WTC11 (cell line): Measurements from ENCODE around the gene NRG3.

Experiments
- ATF3 ChIP-seq: sonication (generic); formaldehyde crosslinking; conservative IDR thresholded peaks from 2 replicates; pipeline ENCODE4 v1.8.1; 2022; ENCODE audit warnings: mild to moderate bottlenecking, missing genetic modification reagents
- CTCF ChIP-seq: fragments of 200-600 bp; IDR thresholded peaks from 2 replicates; pipeline ENCODE4 v1.8.0; 2022; ENCODE audit warnings: antibody characterized with exemption
- IRF2 ChIP-seq: sonication (generic); formaldehyde crosslinking; IDR thresholded peaks from 2 replicates; pipeline ENCODE4 v1.8.0; 2022; ENCODE audit warnings: low read depth, missing genetic modification reagents, borderline replicate concordance
- MAX ChIP-seq: sonication (generic); formaldehyde crosslinking; IDR thresholded peaks from 2 replicates; pipeline ENCODE4 v1.8.0; 2022; ENCODE audit warnings: mild to moderate bottlenecking, missing genetic modification reagents
- NR1H2 ChIP-seq: sonication (generic); formaldehyde crosslinking; IDR thresholded peaks from 2 replicates; pipeline ENCODE4 v1.9.0; 2021; ENCODE audit warnings: mild to moderate bottlenecking, moderate library complexity, missing genetic modification reagents
- PRDM15 ChIP-seq: sonication (generic); formaldehyde crosslinking; IDR thresholded peaks from 2 replicates; pipeline ENCODE4 v1.8.0; 2022; ENCODE audit warnings: missing genetic modification reagents
- SMAD3 ChIP-seq: sonication (generic); formaldehyde crosslinking; IDR thresholded peaks from 2 replicates; pipeline ENCODE4 v1.8.0; 2022; ENCODE audit warnings: missing genetic modification reagents, mild to moderate bottlenecking, borderline replicate concordance
- SP1 ChIP-seq: sonication (generic); formaldehyde crosslinking; conservative IDR thresholded peaks from 2 replicates; pipeline ENCODE4 v1.8.1; 2022; ENCODE audit warnings: missing genetic modification reagents
- TEAD4 ChIP-seq: sonication (generic); formaldehyde crosslinking; IDR thresholded peaks from 2 replicates; pipeline ENCODE4 v1.8.0; 2022; ENCODE audit warnings: mild to moderate bottlenecking, missing genetic modification reagents
- ZNF138 ChIP-seq: sonication (generic); formaldehyde crosslinking; conservative IDR thresholded peaks from 2 replicates; pipeline ENCODE4 v1.8.1; 2022; ENCODE audit warnings: mild to moderate bottlenecking, moderate library complexity, missing genetic modification reagents
- ZNF396 ChIP-seq: fragments of 250-450 bp; sonication (Bioruptor Pico); IDR thresholded peaks from 2 replicates; pipeline ENCODE4 v1.8.0; 2021; ENCODE audit warnings: mild to moderate bottlenecking, moderate library complexity, borderline replicate concordance

GRCh38 chr10:82581940-82582339 lies 706.9 kb downstream of the NRG3 start:
- TF ChIP-seq CTCF (no peak), NR1H2 (CRISPR knock-in tag) (no peak), ZNF396 (CRISPR knock-in tag) (no peak), ATF3 (CRISPR knock-in tag) (no peak), TEAD4 (CRISPR knock-in tag) (no peak), PRDM15 (no peak), ZNF138 (no peak), SP1 (no peak), SMAD3 (no peak), MAX (CRISPR knock-in tag) (no peak), IRF2 (CRISPR knock-in tag) (no peak)
